GM23248 (cell line): Measurements from ENCODE around the gene ATP10A.

ENCODE experiments used
- EZH2 ChIP-seq: fragments of 200-600 bp; sonication (generic); IDR thresholded peaks from 2 replicates; pipeline ENCODE4 v1.6.1; 2018; ENCODE audit warnings: antibody characterized with exemption, mild to moderate bottlenecking; ENCODE audit not compliant: insufficient read depth, poor library complexity, severe bottlenecking
- EZH2phosphoT487 ChIP-seq: fragments of 200-600 bp; sonication (generic); IDR thresholded peaks from 2 replicates; pipeline ENCODE4 v1.6.1; 2018; ENCODE audit warnings: antibody characterized with exemption, moderate library complexity, mild to moderate bottlenecking, low read depth; ENCODE audit not compliant: insufficient read depth

GRCh38 chr15:25673351-25673750 lies 189.8 kb downstream of the ATP10A start:
- TF ChIP-seq EZH2phosphoT487 (no peak), EZH2 (no peak)
